Measurements from ENCODE around the gene QTRT2.

QTRT2 gene

DNA sequence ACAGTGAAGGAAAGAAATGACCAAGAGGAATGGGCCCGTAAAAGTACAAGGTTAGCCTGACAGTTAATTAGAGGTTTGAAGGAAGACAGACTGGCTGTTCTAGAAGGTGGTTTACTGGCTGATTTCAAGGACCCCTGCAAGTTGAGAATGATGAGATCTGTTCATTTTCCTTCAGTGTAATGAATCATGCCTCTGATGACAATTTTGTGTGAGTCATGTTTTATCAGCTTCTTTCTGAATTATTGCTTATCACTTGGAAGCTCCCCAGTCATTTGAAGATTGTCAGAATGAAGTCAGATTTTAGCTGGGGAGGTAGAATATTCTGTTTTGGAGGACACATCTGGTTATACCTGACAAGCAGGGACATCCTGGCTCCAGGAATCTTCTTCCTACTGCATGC, 71.7 kb downstream of the QTRT2 start:
- FAIRE-seq (no peak), DNase-seq (ENCODE audit: insufficient read length, low spot score) (no peak)
- no peak for TF ChIP-seq POU2F2 (IDR thresholded peaks at IDR 0.05; ENCODE audit: low read depth, low read length)
- no peak for TF ChIP-seq POLR2A (IDR thresholded peaks at IDR 0.05; ENCODE audit: low read depth, low read length)
- TF ChIP-seq POLR2AphosphoS5 (IDR thresholded peaks at IDR 0.05; ENCODE audit: low read depth, low read length), result no peak
- TF ChIP-seq SPI1 (IDR thresholded peaks at IDR 0.05; ENCODE audit: low read depth, low read length), result no peak
- no peak for TF ChIP-seq TAF1 (IDR thresholded peaks at IDR 0.05; ENCODE audit: low read depth, low read length)
- no peak for TF ChIP-seq PAX5 (IDR thresholded peaks at IDR 0.05; ENCODE audit: insufficient read depth, low read length, severe bottlenecking)

DNA sequence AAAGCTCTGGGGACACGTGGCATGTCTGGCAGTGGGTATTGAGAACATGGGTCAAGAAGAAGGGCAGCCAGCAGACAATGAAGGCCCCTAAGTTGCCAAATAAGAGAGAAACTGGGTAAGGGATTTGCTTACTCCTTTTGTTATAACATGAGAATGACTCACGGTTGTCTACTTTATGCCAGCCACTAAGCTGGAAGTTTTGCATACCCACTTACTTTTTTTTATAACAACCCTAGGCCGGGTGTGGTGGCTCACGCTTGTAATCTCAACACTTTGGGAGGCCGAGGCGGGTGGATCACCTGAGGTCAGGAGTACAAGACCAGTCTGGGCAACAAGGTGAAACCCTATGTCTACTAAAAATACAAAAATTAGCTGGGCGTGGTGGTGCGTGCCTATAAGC, 72.3 kb downstream of the QTRT2 start:
- TF ChIP-seq PAX5 (IDR thresholded peaks at IDR 0.05; ENCODE audit: insufficient read depth, low read length, severe bottlenecking), result no peak
- no peak for TF ChIP-seq POU2F2 (IDR thresholded peaks at IDR 0.05; ENCODE audit: low read depth, low read length)
- no peak for TF ChIP-seq POLR2A (IDR thresholded peaks at IDR 0.05; ENCODE audit: low read depth, low read length)
- TF ChIP-seq POLR2AphosphoS5 (IDR thresholded peaks at IDR 0.05; ENCODE audit: low read depth, low read length), result no peak
- no peak for TF ChIP-seq SPI1 (IDR thresholded peaks at IDR 0.05; ENCODE audit: low read depth, low read length)
- TF ChIP-seq TAF1 (IDR thresholded peaks at IDR 0.05; ENCODE audit: low read depth, low read length), result no peak
- DNase-seq (ENCODE audit: insufficient read length, low spot score) (no peak), FAIRE-seq (no peak)

DNA sequence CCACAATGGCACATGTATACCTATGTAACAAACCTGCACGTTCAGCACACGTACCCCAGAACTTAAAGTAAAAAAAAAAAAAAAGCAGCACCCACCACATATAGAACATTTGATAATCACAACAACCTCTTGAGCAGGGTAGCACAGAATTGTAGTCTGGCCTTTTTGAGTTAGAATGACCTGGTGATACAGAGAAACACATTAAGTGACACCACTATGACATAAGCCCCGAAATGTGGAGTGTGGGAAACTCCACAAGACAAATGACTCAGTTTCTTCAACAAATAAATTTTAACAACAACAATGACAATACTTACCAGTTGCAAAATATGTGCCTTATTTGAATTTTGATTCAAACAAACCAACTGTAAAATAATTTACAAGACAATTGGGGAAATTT, 76.0 kb downstream of the QTRT2 start:
- FAIRE-seq, result no peak
- TF ChIP-seq TAF1 (IDR thresholded peaks at IDR 0.05; ENCODE audit: low read depth, low read length), result no peak
- no peak for TF ChIP-seq POLR2AphosphoS5 (IDR thresholded peaks at IDR 0.05; ENCODE audit: low read depth, low read length)
- no peak for TF ChIP-seq PAX5 (IDR thresholded peaks at IDR 0.05; ENCODE audit: insufficient read depth, low read length, severe bottlenecking)
- TF ChIP-seq POLR2A (IDR thresholded peaks at IDR 0.05; ENCODE audit: low read depth, low read length), result no peak
- TF ChIP-seq POU2F2 (IDR thresholded peaks at IDR 0.05; ENCODE audit: low read depth, low read length), result no peak
- TF ChIP-seq SPI1 (IDR thresholded peaks at IDR 0.05; ENCODE audit: low read depth, low read length), result no peak
- DNase-seq (ENCODE audit: insufficient read length, low spot score), result no peak

DNA sequence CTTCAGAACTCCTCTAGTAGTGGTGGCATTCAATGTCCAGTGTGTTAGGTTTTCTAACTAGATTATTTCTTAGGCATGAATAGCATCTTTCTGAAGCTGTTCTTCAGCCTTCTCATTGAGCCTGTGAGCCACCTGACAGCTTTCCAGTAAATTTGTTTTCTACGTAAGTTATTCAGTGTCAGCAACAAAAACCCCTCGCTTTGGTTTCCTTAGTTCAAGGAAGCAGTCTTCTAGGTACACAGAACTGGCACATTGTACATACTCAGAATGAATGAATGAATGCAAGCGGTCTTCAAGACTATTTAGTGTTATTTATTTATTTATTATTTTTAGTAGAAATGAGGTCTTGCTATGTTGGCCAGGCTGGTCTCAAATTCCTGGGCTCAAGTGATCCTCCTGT, 77.4 kb downstream of the QTRT2 start:
- TF ChIP-seq TAF1 (IDR thresholded peaks at IDR 0.05; ENCODE audit: low read depth, low read length), result no peak
- no peak for TF ChIP-seq POLR2A (IDR thresholded peaks at IDR 0.05; ENCODE audit: low read depth, low read length)
- TF ChIP-seq POLR2AphosphoS5 (IDR thresholded peaks at IDR 0.05; ENCODE audit: low read depth, low read length), result no peak
- no peak for TF ChIP-seq PAX5 (IDR thresholded peaks at IDR 0.05; ENCODE audit: insufficient read depth, low read length, severe bottlenecking)
- TF ChIP-seq POU2F2 (IDR thresholded peaks at IDR 0.05; ENCODE audit: low read depth, low read length), result no peak
- TF ChIP-seq SPI1 (IDR thresholded peaks at IDR 0.05; ENCODE audit: low read depth, low read length), result no peak
- DNase-seq (ENCODE audit: insufficient read length, low spot score) (no peak), FAIRE-seq (no peak)

Data from GM12891 (cell line).